B cell (primary cell): Measurements from ENCODE around the gene SF3B6. TPM values are rescaled to one million over a fixed set of nuclear protein-coding genes. Genes with fewer than 3 reads are reported as not detected.
"Not testable (repeated sequence)": the region's sequence is repeated elsewhere in the genome, so short reads cannot be mapped to it uniquely, and the experiment has no call there.

Experiments
- ATAC-seq: fragments of 200-7000 bp; cut with Tn5 transposase; one replicate; pipeline ENCODE4 v1.10.0; 2021; ENCODE audit warnings: low read depth, mild to moderate bottlenecking, moderate number of reproducible peaks, moderate library complexity
- CTCF ChIA-PET: fragments of 350-600 bp; sonication (Branson Sonifier 250); formaldehyde crosslinking; loops from one replicate; lab custom pipeline; 2021; ENCODE audit warnings: antibody characterized with exemption, inconsistent platforms; lab: Charles Lee
- POLR2A ChIA-PET: fragments of 350-600 bp; sonication (Branson Sonifier 250); formaldehyde crosslinking; loops from one replicate; lab custom pipeline; 2021; ENCODE audit warnings: antibody characterized with exemption; lab: Charles Lee
- DNase-seq: peaks from one replicate; pipeline ENCODE4 v3.0.0; 2013
- H2AFZ ChIP-seq: 2 replicates; pipeline ENCODE4 v1.6.1; 2012; ENCODE audit warnings: mild to moderate bottlenecking, low read depth, low read length; ENCODE audit not compliant: insufficient read depth, poor library complexity, severe bottlenecking
- H3K27ac ChIP-seq, 2 donors: 1 replicate in 1 of 2; 2 replicates in 1 of 2; pipeline ENCODE4 v1.5.1; 2012 to 2013; ENCODE audit warnings: low read length in 2 of 2, mild to moderate bottlenecking in 2 of 2, moderate library complexity in 1 of 2
- H3K27me3 ChIP-seq, 4 experiments: fragments of 200-600 bp in 1 of 4; sonication (generic) in 1 of 4; replicated peaks in 1 of 4; 1 replicate in 2 of 4; 2 replicates in 2 of 4; pipeline versions ENCODE4 v1.6.1 to v1.7.0; 2013 to 2016; ENCODE audit warnings: low read length in 3 of 4, mild to moderate bottlenecking in 2 of 4, mixed read lengths in 1 of 4, moderate library complexity in 1 of 4; ENCODE audit not compliant: insufficient read depth in 4 of 4, control insufficient read depth in 3 of 4; ENCODE audit errors: control extremely low read depth in 1 of 4
- H3K36me3 ChIP-seq, 2 experiments: replicated peaks in 1 of 2; 1 replicate in 1 of 2; 2 replicates in 1 of 2; pipeline versions ENCODE4 v1.6.1 to v1.7.1; 2013; ENCODE audit warnings: low read length in 1 of 2; ENCODE audit not compliant: insufficient read depth in 2 of 2, control insufficient read depth in 1 of 2; ENCODE audit errors: control extremely low read depth in 1 of 2, extremely low read depth in 1 of 2
- H3K4me1 ChIP-seq, 2 donors: fragments of 200-600 bp in 1 of 2; sonication (generic) in 1 of 2; 1 replicate in 1 of 2; 2 replicates in 1 of 2; pipeline versions ENCODE4 v1.5.1 to v1.6.1; 2013 to 2017; ENCODE audit warnings: low read length in 2 of 2; ENCODE audit not compliant: control insufficient read depth in 2 of 2, insufficient read depth in 2 of 2
- H3K4me2 ChIP-seq: replicated peaks from 2 replicates; pipeline ENCODE3; 2012; ENCODE audit warnings: mild to moderate bottlenecking, low read depth, low read length; ENCODE audit not compliant: poor library complexity, severe bottlenecking
- H3K4me3 ChIP-seq, 5 experiments: fragments of 200-600 bp in 1 of 5; sonication (generic) in 1 of 5; 1 replicate in 3 of 5; 2 replicates in 2 of 5; pipeline versions ENCODE4 v1.5.1 to v1.7.0; 2011 to 2016; ENCODE audit warnings: low read length in 4 of 5, mild to moderate bottlenecking in 4 of 5, low read depth in 2 of 5, control low read depth in 1 of 5, moderate library complexity in 1 of 5; ENCODE audit not compliant: insufficient read depth in 1 of 5; ENCODE audit errors: control extremely low read depth in 1 of 5, extremely low read depth in 1 of 5
- H3K79me2 ChIP-seq: fragments of 200-600 bp; sonication (generic); one replicate; pipeline ENCODE4 v1.6.0; 2016; ENCODE audit warnings: low read length; ENCODE audit not compliant: control insufficient read depth, insufficient read depth
- H3K9ac ChIP-seq: fragments of 200-600 bp; sonication (generic); 2 replicates; pipeline ENCODE4 v1.6.1; 2017; ENCODE audit warnings: mild to moderate bottlenecking, low read length, moderate library complexity
- H3K9me3 ChIP-seq, 3 donors: one replicate each; pipeline versions ENCODE4 v1.6.1 to v1.7.1; 2013; ENCODE audit warnings: low read length in 2 of 3; ENCODE audit not compliant: control insufficient read depth in 2 of 3, insufficient read depth in 1 of 3; ENCODE audit errors: control extremely low read depth in 1 of 3
- H4K20me1 ChIP-seq: 2 replicates; pipeline ENCODE4 v1.6.0; 2012; ENCODE audit warnings: mild to moderate bottlenecking, low read length; ENCODE audit not compliant: insufficient read depth, control insufficient read depth, poor library complexity, severe bottlenecking
- H3K27ac Mint-ChIP-seq: one replicate; pipeline ENCODE4 v1.8.0; 2021; ENCODE audit warnings: mixed read lengths
- H3K27me3 Mint-ChIP-seq: one replicate; pipeline ENCODE4 v1.8.0; 2021; ENCODE audit warnings: mixed read lengths
- H3K4me1 Mint-ChIP-seq: one replicate; pipeline ENCODE4 v1.8.0; 2021; ENCODE audit warnings: mixed read lengths
- H3K4me3 Mint-ChIP-seq: one replicate; pipeline ENCODE4 v1.8.0; 2021; ENCODE audit warnings: mixed read lengths
- H3K9me3 Mint-ChIP-seq: one replicate; pipeline ENCODE4 v1.8.0; 2022; ENCODE audit warnings: mixed read lengths; ENCODE audit not compliant: insufficient read depth
- CTCF ChIP-seq: fragments of 200-600 bp; IDR thresholded peaks from one replicate; pipeline ENCODE4 v1.8.0; 2022; ENCODE audit warnings: antibody characterized with exemption, mild to moderate bottlenecking
- EZH2 ChIP-seq: IDR thresholded peaks from 2 replicates; pipeline ENCODE4 v1.6.1; 2012; ENCODE audit warnings: borderline replicate concordance, low read depth, mild to moderate bottlenecking, moderate library complexity, low read length; ENCODE audit not compliant: insufficient read depth, poor library complexity, severe bottlenecking
- WGBS: methylation state at CpG from one replicate; pipeline ENCODE4 v1.1.5; 2013; ENCODE audit warnings: missing lambda C conversion rate; ENCODE audit not compliant: insufficient coverage; 5-methylcytosine and 5-hydroxymethylcytosine counted together
- intact Hi-C: fragments of 100-400 bp; cut with micrococcal nuclease; formaldehyde crosslinking; loops from one replicate; pipeline ENCODE4 v1.10.0; 2022
- polyA plus RNA-seq: library from polyadenylated mRNA; depleted of rRNA; stranded (reverse); fragments of >200 nt; gene quantifications from 2 replicates; pipeline ENCODE4 v1.2.3, GENCODE V29; 2012
- total RNA-seq, 2 donors: library from RNA; stranded (reverse); fragments of 120-200 nt in 1 of 2; gene quantifications; 1 replicate in 1 of 2; 2 replicates in 1 of 2; pipeline versions ENCODE4 v1.2.3 to v1.2.4, GENCODE V29; 2013 to 2022

Gene SF3B6
- total and polyA plus RNA-seq, 2 donors (not counting 1 experiment from before 2014, with no cell fraction given): 47.2 to 48.4 TPM

GRCh38 chr2:24093270-24093669 is 17.1 kb upstream of the SF3B6 start:
- H3K27me3 ChIP-seq, H3K27me3 Mint-ChIP-seq, H3K27ac ChIP-seq, H3K9me3 Mint-ChIP-seq, H3K4me1 ChIP-seq, H3K4me1 Mint-ChIP-seq, H2AFZ ChIP-seq, H3K9me3 ChIP-seq, H3K27ac Mint-ChIP-seq, POLR2A ChIA-PET, H3K4me2 ChIP-seq, H4K20me1 ChIP-seq, H3K4me3 Mint-ChIP-seq, CTCF ChIA-PET, H3K4me3 ChIP-seq, H3K36me3 ChIP-seq, ATAC-seq, intact Hi-C loops, H3K79me2 ChIP-seq, DNase-seq, H3K9ac ChIP-seq: not testable (repeated sequence)
- WGBS: no CpG with 5 or more reads among the region's 5 CpGs

GRCh38 chr2:24088821-24089359 is 12.8 kb upstream of the SF3B6 start:
- Histone ChIP-seq H3K4me3 (no peak overlapping the region), H3K9me3 (no peaks in the 10 kb centered on the region), H4K20me1 (no peaks in the 10 kb centered on the region), H3K9ac (no peak overlapping the region), H3K36me3 (peaks cover 2 to 3% of the 10 kb centered on the region in 2 experiments), H3K4me2 (no peak overlapping the region), H3K27ac (no peak overlapping the region), H3K27me3 (no peaks in the 10 kb centered on the region), H3K79me2 (peaks cover 12% of the 10 kb centered on the region), H2AFZ (no peak overlapping the region), H3K4me1 (peaks cover 6 to 11% of the 10 kb centered on the region in 2 donors)
- Mint-ChIP-seq H3K4me3 (no peak overlapping the region), H3K9me3 (no peaks in the 10 kb centered on the region), H3K27me3 (no peaks in the 10 kb centered on the region), H3K27ac (no peak overlapping the region), H3K4me1 (peaks cover 11% of the 10 kb centered on the region)
- no peak for ATAC-seq
- no peak for TF ChIP-seq EZH2
- no peak for TF ChIP-seq CTCF
- CTCF ChIA-PET: interaction anchor here (0.8 kb wide), 1 partner anchor 10 kb away, joined by 3 read pairs; no protein-coding TSS in a partner anchor
- POLR2A ChIA-PET: no interaction called here
- WGBS: 93% methylated on average over 2 of the region's 2 CpGs
- no peak for DNase-seq
- intact Hi-C loops: no loop called here
